ENCODE results near the gene SHH.

DNA sequence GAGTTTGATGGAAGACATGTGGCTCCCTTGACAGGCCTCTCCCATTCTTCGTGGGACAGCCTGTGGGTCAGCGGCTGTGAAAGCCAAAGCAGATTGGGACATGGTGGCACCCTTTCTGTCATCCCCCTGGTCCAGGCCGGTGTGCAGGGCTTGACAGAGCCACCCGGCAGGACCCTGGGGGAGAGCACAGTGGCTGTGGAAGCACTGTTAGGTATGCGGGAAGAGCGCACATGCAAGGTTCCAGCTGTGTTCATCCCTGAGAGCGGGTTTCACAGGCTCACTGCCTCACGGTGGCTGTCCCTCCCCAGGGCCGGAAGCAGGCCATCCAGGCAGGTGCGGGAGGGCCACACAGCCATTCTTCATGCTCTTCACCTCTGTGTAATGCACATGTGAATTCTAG, 29.8 kb downstream of the SHH start:
- TF ChIP-seq, protein P1, sequence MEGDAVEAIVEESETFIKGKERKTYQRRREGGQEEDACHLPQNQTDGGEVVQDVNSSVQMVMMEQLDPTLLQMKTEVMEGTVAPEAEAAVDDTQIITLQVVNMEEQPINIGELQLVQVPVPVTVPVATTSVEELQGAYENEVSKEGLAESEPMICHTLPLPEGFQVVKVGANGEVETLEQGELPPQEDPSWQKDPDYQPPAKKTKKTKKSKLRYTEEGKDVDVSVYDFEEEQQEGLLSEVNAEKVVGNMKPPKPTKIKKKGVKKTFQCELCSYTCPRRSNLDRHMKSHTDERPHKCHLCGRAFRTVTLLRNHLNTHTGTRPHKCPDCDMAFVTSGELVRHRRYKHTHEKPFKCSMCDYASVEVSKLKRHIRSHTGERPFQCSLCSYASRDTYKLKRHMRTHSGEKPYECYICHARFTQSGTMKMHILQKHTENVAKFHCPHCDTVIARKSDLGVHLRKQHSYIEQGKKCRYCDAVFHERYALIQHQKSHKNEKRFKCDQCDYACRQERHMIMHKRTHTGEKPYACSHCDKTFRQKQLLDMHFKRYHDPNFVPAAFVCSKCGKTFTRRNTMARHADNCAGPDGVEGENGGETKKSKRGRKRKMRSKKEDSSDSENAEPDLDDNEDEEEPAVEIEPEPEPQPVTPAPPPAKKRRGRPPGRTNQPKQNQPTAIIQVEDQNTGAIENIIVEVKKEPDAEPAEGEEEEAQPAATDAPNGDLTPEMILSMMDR (conservative IDR thresholded peaks at IDR 0.05; ENCODE audit: low read depth, low read length), result no peak
- TF ChIP-seq EZH2 (IDR thresholded peaks at IDR 0.05; ENCODE audit: borderline replicate concordance, low read depth, low read length, poor library complexity, severe bottlenecking), result no peak
